T1000 (cell line): ENCODE data around the gene ZMPSTE24.

Experiments
- DNase-seq: peaks from one replicate; lab custom pipeline; 2025; ENCODE audit warnings: mixed read lengths; lab: John Stamatoyannopoulos, UW

ZMPSTE24 gene

GRCh38 chr1:40264354-40264781 is 6.3 kb downstream of the ZMPSTE24 start:
- no peak for DNase-seq

DNA sequence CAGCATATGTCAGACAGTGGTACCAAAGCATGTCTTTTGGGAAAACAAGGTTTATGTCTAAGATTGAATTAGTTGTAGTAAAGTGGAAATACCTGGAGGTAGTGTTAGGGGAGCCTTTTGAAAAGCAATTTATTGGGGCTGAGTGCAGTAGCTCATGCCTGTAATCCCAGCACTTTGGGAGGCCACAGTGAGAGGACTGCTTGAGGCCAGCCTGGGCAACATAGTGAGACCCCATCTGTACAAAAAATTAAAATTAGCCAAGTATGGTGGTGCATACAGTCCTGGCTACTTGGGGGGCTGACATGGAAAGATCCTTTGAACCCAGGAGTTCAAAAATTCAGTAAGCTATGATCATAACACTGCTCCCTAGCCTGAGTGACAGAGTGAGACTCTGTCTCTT is 7.3 kb downstream of the ZMPSTE24 start:
- DNase-seq: no peak

- no peak for DNase-seq
Observed at GRCh38 chr1:40265919-40266318, 7.9 kb downstream of the ZMPSTE24 start.

DNA sequence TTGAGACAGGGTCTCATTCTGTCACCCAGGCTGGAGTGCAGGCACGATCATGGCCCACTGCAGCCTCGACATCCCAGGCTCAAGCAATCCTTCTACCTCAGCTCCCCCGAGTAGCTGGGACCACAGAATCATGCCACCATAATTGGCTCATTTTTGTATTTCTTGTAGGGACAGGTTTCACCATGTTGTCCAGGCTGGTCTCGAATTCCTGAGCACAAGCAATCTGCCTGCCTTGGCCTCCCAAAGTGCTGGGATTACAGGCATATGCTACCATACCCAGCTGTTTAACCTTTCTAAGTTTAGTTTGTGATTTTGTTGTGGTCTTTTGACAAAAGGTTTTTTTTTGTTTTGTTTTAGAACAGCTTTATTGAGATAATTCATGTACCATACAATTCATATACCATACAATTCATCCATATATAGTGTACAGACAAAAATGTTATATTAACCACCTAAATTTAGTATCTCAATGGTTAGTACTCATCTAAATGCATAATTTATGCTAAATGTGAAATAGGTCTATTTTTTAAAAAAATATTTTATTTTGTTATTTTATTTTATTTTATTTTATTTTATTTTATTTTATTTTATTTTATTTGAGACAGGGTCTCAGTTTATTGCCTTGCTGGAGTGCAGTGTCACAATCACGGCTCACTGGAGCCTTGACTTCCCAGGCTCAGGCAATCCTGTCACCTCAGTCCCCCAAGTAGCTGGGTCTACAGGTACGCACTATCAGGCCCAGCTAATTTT is 8.9 kb downstream of the ZMPSTE24 start:
- no peak for DNase-seq

GRCh38 chr1:40267767-40268187 is 9.7 kb downstream of the ZMPSTE24 start:
- DNase-seq: peak; percentile 50

DNA sequence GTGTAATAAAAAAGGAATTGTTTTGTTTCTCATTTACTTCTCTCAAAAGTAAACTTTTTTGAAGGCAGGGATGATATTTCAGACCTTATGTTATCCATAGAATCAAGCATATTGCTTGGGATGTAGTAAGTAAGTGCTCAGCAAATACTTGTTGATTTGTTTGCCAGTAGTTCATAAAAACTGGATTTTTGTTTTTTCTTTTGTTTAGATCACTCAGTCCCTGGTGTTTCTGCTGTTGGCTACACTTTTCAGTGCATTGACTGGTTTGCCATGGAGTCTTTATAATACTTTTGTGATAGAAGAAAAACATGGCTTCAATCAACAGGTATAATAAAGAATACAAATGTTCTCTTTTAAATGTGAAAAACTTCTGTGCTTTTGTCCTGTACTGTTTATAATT is 10.2 kb downstream of the ZMPSTE24 start:
- DNase-seq: no peak

DNA sequence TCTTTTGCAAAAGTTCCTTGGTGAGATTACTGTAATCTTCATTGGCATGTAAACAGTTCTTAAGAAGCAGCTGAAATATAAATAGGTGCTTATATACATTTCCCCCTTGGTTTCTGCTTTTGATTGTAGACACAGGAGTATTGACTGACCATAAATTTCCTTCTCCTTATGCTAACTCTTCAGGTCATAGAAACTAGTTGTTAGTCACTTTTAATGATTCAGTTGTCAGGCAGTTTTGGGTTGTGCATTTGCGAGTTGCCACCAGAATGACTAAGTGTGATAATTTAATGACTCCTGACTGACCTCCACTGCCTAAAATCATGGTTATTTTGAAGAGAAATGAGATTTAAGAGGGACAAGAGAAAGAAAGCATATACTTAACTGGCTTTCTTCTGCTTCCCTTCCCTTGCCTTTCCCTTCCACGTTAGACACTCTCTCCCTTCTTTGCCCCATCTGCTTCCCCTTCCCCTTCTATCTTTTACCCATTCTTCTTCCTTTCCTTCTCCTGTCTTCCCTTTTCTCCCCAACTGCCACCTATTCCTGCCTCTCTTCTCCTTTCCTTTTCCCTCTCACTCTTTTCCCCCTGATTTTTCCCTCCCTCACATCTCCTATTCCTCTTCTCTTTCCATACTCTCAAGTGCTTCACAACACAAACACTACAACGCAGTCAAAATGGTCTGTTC is 12.3 kb downstream of the ZMPSTE24 start:
- DNase-seq: no peak

DNA sequence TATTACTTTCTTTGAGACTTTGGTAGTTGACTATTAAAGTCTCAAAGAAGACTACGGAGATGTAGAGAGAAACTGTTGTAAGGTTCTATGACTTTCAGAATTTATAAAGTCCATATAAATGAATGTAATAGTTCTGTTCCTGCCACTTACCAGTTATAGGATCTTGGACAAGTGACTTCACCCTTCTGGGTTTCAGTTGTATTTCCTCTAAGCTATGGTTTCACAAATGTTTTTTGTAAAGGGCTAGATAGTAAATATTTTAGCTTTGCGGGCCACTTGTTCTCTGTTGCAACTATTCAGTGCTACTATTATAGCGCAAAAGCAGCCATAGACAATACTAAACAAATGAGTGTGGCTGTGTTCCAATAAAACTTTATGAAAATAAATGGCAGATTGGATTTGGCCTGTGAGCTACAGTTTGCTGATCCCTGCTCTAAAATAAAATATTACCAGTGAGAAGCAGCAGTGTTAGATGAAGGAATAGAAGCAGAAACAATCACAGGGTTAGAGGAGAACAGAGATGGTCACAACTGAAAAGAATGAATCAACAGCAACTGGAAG is 14.7 kb downstream of the ZMPSTE24 start:
- no peak for DNase-seq

DNA sequence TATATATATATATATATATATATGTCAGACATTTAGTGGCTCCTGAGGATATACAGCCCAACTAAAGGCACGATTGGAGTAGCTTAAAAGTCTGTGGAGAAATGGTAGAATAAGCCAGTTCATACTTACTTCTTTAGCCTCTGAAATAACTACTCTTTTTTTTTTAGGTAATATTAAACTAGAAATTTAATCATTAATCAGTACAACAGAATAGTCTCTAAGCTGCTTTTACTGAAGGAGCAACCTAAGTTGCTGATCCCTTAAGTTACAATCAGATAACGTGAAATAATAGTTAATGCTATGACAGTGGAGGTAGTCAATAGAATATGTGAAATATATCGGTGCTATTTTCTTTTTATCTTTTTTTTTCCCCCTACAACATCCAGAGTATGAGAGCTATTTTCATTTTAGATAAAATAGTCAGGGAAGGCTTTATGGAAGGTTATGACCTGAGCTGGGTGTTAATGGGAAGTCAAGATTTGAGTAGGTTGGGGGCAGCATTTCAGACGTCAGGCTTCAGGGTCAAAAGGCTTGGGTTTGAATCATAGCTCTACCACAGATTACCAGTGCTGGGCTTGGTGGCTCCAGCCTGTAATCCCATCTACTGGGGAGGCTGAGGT is 15.6 kb downstream of the ZMPSTE24 start:
- no peak for DNase-seq

- DNase-seq: no peak
Observed at GRCh38 chr1:40274331-40274730, 16.3 kb downstream of the ZMPSTE24 start.

DNA sequence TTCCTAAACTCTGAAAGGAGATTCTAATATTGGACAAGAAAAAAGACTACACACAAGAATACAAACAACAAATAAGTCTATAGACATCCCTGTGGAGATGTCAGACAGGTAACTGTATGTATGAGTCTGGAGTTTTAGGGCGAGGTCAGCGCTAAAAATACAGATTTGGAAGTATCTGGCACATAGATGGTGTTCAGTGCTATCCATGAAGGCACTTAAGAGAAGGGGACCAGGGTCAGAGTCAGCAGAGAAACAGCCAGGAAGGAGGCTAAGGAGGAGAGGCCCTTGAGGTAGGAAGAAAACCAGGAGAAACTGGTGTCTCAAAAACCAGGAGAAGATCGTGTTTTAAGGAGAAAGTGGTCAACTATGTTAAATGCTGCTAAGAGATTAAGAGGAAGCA is 18.1 kb downstream of the ZMPSTE24 start:
- no peak for DNase-seq

- DNase-seq: no peak
Observed at GRCh38 chr1:40281853-40282252, 23.8 kb downstream of the ZMPSTE24 start.

DNA sequence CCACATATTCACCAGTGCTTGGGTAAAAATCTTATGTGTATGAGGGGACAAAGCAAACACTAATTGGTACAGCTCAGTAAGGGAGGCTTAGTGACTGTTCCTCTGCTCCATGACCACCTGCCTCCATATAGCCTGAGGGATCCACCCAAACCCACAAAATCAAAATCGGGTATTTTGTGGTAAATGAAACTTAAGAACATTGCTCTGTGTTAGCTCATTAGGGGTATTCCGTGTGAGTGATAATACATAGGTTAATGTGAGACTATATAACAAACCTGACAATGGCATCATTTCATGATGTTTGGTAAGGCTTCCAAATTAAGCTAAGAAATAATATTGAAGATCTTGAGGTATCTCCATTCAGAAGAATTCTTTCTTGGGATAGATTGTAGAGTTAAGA is 33.3 kb downstream of the ZMPSTE24 start:
- DNase-seq: no peak

DNA sequence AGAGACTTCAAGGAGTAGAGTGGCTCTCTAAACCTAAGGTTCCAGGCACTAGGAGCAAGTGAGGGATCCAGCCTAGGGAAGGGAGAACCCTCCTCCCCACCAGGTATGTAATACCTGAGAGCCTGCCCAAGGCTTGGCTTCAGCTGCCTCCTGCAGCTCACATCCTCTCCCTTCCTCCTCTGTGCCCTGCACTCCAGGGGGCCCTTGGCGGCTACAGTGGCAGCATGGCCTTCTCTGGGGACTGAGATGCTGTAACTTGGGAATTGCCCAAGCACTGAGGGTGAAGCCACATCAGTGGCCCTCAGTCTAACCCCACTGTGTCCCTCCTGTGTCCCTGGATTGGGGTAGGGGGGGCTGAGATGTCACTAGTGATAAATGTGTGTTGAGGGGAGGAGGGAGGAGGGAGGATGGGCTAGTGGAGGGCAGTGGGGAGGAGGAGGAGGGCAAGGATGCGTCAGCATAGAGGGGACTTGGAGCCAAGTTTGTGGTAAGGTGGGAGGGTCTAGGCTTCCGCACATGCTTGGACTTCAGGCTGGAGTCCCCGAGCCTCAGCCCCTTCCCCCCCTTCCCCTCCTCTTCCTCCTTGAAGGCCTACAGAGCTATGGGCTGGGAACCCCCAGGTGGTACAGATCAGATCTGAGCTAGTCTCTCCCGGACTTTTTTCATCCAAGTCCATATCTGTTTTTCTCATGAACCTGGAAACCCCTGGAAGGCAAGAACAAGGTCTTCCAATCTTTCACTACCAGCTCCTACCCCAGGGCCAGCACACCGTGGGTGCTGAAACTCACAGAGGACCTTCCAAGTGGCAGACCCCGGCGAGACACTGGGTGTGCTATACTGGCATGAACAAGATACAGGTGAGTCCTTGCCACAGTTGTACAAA is 41.6 kb downstream of the ZMPSTE24 start:
- no peak for DNase-seq

DNA sequence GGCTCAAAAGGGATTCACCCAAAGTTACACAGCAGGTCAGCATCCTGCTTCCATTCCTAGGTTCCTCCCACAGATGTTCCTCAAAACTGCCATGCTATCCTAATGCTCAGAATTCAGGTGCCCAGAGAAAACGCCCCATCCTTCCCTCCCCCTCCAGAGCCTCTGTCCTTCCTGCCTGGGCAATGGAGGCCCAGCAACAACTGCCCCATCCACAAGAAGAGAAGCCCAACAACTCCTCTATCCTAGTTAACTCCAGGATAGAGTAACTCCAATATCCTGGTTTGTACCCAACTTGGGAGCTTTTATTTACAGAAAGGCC is 42.2 kb downstream of the ZMPSTE24 start:
- no peak for DNase-seq

DNA sequence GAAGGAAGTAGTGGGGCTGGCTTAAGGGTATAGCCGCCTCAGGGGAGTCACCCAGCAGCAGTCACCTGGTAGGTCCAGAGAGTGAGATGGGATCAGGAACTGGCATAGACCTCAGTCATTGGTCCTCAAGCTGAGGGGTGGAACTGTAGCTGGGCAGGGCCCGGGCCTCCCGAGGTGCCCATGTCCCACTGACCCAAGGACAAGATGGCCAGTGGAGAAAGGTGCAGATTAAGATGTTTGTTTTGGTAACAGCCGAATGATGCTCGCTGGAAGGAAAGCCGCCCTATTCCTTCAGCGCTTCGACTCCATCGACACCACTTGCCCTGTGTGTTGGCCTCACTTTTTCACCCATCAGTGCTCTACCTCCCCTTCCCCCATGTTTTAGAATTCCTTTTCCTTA is 42.6 kb downstream of the ZMPSTE24 start:
- DNase-seq: no peak

DNA sequence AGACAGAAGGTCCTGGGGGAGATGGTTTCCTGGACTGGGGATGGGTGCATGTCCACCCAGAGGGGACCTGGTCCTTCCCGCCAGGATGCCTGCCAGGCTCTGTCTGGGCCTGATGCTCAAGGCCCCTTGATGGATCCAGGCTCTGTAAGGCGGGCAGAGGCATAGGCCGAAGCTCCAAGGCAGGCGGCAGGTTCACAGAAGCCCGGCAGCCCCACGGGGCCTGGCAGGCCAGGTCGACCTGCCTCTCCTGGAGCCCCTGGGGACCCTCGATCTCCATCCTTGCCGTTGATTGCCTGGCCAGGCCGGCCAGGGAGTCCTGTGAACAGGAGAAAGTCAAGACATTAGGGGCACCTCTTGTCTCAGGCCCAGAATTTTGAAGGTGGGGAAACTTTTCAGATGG is 43.0 kb downstream of the ZMPSTE24 start:
- no peak for DNase-seq

DNA sequence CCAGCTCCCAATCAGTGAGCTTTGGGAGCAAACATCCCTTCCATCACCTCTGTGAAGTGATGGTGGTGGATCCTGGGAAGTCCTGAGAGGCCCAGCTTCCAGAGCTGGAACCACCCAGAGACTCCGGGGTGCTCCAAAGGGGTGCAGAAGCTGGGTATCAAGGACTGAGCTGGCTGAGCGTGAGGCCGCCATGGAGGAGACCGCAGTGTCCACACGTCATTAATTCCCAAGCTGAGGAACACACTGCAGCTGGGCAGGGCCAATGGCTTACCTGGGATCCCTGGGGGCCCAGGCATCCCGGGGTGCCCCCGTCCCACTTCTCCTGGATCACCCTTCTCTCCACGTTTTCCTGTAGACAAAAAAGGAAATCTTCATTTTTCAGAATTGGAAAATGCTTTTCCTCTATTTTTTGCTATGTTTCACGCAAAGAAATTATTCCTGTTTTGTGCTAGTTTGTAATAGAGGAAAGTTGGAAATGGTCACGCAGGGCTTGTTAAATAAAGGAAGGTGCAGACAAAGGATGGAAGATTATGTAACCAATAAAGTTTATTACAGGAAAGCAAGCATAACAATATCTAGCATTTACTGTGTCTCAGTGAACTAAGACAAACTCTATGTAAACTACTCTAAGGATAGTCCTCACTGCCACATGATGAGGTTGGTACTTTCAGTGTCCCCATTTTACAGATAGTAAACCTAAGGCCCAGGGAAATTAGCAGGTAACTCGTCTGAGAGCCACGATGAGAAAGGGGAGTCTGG is 43.7 kb downstream of the ZMPSTE24 start:
- DNase-seq: no peak

DNA sequence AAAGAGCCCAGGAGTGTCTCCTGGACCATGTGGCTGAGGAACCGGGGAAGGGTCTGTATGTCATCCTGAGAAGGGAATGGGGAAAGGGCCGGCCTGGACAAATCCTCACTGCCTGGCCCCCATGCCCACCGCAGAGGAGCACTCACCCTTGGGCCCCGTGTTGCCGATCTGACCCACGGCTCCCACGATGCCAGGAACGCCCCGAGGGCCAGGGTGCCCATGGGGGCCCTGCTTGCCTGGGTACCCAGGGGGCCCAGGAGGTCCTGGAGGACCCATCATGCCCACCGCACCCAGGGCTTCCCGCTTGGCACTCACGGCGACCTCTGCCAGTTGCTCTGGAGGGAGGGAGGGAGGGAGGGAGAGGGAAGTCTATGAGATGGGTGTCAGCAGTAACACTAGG is 44.4 kb downstream of the ZMPSTE24 start:
- no peak for DNase-seq

DNA sequence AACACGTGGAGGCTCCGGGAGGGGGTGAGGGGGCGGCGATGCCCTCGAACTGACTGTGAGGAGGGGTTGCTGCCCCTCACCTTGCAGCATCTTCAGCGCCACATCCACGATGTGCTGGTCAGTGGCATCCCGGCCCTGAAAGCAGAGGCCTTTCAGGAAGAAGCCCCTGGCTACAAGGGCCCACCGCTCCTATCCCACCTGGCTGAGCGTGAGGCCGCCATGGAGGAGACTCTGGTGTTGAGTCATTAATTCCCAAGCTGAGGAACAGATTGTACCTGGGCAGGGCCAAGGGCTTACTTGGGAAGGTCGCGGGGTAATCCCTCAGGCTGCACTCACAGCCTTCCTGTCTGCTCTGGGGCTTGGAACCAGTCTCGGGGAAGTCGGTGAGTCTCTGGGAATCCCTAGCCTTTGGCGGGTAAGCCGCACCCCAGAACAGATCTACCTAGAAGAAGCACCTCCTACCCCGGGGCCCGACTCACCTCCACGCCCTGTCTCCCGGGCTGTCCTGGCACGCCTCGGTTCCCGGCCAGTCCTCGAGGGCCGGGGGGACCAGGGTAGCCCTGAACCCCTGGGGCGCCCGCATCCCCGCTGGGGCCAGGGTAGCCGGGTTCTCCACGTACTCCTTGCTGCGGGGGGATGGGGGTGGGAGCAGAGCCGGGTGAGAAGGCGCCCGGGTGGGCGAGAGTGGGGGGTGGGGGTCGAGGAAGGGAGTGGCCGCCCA is 45.2 kb downstream of the ZMPSTE24 start:
- no peak for DNase-seq

DNA sequence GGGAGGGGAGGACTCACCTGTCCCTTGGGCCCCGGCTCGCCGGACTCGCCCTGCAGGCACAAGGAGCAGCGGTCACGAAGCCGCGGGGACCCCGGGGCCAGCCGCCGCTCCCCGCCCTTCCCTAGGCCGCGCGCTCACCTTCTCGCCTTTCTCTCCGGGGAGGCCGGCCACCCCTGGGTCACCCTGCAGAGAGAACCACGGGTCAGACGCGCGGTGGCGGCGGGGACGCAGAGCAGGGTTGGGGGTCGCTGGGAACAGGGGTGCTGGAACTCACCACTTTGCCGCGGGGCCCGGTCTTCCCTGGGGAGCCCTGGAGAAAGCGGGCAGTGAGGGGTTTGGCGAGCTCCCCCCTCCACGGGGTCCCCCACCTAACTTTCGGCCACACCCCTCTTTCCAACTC is 45.8 kb downstream of the ZMPSTE24 start:
- no peak for DNase-seq
